Skin epidermis (tissue), 12 donors: ENCODE measurements around the gene GPSM1.

Experiments used
- H3K27ac ChIP-seq, 21 experiments: fragments of 200-600 bp; sonication (generic) in 11 of 21; one replicate each; pipeline ENCODE4 v1.5.0; 2020; ENCODE audit warnings: mild to moderate bottlenecking in 3 of 21, inconsistent platforms in 2 of 21, moderate library complexity in 2 of 21
- H3K4me3 ChIP-seq, 7 experiments: fragments of 200-600 bp; sonication (generic) in 2 of 7; one replicate each; pipeline ENCODE4 v1.5.0; 2020; ENCODE audit warnings: inconsistent platforms in 2 of 7, mild to moderate bottlenecking in 2 of 7, moderate library complexity in 1 of 7

The GPSM1 gene

DNA sequence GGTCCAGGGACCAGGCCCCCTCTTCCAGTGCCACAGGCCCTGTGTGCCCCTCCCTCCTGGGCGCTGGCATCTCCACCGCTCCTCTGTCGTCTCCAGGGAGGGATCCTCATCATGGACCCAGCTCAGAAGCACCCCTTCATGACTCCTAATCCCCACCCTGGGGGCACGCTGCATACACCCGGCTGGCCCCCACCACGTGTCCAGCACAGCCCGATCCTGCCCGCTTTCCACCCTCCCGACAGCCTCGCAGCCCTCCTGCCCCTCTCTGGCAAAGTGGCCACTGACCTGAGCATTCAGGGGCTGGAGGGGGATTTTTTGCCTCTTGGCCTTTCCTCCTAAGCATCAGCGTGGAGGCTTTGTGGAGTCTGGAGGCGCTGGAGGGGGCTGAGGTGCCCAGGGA lies 24.8 kb upstream of the GPSM1 start:
- H3K4me3 ChIP-seq, result no peak overlapping the region

DNA sequence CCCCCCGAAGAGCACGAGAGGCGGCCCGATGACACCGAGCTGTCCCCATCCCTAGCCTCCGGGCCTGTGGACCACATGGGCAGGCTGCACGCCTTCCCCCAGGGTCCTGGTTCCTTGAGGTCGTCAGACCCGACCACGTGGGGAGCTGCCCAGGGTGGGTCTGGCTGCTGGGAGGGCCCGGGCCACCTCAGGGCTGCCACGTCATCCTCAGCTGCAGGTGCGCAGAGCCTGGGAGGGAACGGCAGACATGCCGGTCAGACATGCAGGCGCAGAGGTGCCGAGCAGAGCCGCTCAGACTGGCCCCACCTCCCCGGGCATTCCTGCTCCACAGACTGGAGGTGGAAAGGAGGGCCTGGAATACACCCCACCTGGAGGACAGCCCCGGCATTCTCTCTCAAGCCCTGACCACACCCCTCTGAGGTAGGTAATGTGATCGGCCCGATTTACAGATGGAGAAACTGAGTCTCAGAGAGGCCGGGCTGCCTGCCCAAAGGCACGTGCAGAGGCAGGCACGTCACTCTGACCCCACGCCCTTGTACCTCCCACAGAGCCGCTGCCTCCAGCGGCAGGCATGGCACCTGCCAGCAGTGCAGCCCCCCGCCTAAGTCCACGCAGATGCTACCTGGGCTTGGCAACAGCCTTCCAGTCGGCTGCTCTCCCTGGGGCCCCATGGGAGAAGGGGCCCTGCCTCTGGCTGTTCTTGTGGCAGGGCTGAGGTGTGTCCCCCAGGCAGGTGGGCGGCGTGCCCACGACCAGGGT lies 24.1 kb upstream of the GPSM1 start:
- H3K4me3 ChIP-seq, result no peak overlapping the region
- H3K27ac ChIP-seq, result no peak overlapping the region

More for the DNA sequence above, 24.8 kb upstream of the GPSM1 start:
- no peak overlapping the region for H3K27ac ChIP-seq

DNA sequence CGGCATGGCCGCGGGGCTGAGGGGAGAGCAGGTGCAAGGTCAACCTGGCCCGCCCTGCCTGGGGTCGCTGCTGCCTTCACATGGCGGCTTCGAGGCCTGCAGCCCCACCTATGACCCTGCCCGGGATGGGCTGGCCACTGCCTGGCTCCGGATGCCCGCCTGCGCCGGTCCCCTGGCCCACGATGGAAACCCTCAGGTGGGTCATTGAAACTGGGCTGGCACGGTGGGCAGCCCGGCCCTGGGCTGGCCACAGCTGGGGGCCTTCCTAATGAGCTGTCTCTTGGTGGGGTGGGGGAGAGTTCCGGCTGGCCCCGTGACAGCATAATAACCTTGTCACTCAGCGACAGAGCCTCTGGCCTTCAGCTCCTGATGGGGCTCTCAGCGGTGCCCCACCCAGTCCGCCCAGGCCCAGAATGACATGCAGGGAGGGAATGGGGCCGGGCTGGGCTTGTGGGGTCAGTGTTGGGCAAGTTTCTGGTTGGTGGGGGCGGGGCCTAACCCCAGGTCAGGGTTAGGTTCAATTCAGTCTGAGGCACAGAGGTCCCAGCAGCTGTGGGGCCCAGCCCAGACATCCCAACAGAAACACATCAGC lies 23.4 kb upstream of the GPSM1 start, which contains the start of gene CCDC187:
CCDC187 (minus strand) TSS at position 270 of the 592 bp plus-strand sequence; CDS start at position 6, 264 bp downstream.
- no peak within 1 kb of the TSS for H3K4me3 ChIP-seq
- H3K27ac ChIP-seq, result no peak within 1 kb of the TSS

DNA sequence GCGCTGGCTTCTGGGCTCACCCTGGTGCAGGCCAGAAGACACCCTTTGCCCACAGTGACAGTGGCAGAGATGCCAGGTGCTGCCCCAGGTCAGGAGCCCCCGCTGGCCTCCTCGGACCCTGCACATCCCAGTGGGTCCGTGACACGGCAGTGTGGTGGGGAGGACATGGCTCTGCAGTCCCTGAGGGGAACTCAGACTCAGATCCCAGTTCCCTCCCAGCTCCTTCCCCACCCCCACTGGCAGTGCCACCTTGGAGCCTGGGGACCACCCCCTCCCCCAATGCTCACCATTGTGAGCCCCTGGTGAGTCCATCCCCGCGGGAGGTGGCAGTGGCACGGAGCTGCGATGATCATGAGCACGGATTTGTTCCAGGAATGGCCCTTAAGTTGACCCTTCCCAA lies 22.9 kb upstream of the GPSM1 start:
- H3K4me3 ChIP-seq, result no peak overlapping the region
- no peak overlapping the region for H3K27ac ChIP-seq

DNA sequence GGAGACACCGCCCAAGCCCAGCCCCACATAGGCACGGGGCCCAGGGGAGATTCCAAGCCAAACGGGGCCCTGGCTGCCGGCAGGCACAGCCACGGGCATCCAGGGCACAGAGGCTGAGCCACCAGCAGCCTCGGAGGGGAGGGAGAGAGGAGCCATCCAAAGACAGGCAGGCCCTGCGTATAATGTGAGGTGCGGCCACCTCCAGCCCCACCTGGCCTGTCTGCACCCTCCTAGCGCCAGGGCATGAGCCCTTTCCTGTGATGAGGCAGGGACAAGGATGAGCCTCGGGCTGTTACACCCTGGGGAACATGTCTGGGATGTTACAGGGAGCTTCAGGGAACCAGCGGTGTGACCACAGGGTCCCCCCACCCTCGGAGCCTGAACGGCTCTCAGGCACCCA lies 22.4 kb upstream of the GPSM1 start:
- H3K27ac ChIP-seq, result no peak overlapping the region
- no peak overlapping the region for H3K4me3 ChIP-seq

DNA sequence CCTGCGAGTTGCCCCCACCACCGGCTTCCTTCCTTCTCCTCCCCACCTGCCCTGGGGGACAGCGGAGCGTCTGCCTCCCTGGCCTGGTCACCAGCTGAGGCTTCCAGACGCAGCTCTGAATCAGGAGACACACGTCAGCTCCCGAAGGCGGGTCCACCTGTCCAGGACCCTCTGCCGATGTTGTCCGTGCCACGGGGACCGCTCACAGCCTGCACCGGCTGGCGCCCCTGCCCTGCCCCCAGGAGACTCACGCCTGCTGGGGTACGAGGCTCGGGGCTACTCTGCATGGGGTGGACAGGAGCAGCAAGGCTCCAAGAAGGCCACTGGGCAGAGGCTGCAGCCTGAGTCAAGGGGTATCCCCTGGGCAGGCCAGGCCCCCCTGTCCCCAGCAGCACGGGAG lies 21.5 kb upstream of the GPSM1 start:
- H3K27ac ChIP-seq, result no peak overlapping the region

DNA sequence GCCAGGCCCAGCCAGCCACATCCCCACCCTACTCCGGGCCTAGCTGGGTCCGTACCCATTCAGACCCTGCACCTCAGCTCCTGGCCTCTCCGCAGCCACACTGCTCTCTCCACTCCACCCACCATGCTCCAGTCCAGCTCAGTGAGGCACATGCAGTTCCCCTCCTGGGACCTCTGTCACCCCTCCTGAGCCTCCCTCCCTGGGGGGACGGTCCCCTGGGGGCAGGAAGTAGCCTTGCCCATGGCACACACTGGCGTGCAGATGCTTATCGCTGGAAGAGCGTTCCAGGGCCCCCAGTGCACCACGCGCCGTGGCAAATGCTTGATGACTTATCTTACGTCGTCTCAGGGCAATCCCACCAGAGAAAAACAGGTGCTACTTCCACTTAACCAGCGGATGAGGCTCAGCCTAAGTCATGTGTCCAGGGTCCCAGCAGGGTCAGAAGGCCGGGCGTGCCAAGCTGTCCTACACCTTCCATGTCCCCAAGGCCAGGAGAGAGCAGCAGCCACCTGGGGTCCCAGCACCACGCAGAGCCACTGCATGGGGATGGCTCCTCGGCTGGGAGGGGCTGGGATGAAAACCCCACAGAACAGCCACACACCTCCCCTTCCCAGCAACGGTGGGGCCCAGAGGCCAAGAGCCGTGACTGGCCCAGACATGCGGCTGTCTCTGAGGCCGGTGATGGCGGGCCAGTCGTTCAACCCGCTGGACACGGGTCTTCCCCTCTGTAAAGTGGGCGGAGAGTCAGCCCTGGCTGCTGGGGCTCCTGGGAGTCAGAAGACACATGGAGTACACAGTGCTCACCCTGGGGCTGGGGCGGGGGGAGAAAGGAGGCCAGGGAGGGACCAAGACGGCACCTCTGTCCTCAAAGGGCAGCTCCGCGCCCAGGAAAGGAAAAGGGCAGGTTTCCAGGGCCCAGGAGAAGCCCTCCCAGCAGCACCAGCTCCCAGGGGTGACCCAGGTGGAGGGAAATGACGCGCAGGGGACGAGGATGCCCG lies 20.8 kb upstream of the GPSM1 start:
- Histone ChIP-seq H3K4me3 (no peak overlapping the region), H3K27ac (no peak overlapping the region)

More for the DNA sequence above, 21.5 kb upstream of the GPSM1 start:
- no peak overlapping the region for H3K4me3 ChIP-seq

DNA sequence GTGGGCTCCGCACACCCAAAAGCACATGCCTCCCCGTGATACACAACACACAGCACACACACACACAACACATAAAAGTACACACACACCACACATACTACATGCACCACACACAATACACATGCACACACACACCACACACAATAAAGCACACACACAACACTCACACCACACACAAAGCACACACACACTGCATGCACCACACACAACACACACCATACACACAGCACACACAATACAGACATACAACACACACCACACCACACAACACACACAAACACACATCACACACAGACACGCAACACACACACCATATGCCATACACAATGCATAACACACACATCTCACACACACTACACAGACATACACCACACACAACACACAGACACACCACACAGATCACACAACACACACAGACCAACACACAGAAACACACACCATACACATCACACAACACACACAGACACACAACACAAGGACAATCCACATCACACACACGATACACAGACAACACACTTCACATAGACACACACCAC lies 20.1 kb upstream of the GPSM1 start:
- no peak overlapping the region for H3K4me3 ChIP-seq
- H3K27ac ChIP-seq, result no peak overlapping the region

DNA sequence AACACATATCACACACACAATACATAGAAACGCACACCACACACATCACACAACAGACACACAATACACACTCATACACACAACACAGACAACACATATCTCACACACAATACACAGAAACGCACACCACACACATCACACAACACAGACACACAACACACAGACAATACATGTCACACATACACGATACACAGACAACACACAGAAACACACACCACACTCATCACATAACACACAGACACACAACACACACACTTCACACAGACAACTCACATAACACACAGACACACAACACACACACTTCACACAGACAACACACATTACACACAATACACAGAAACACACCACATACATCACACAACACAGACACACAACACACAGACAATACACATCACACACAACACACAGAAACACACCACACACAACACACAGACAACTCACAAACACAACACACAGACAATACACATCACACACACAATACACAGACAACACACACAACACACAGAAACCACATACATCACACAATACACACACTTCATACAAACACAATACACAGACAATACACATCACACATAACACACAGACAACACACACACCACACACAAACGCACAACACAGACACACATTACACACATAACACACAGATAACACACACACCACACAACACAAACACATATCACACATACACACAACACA lies 19.2 kb upstream of the GPSM1 start:
- H3K4me3 ChIP-seq, result no peak overlapping the region
- no peak overlapping the region for H3K27ac ChIP-seq

DNA sequence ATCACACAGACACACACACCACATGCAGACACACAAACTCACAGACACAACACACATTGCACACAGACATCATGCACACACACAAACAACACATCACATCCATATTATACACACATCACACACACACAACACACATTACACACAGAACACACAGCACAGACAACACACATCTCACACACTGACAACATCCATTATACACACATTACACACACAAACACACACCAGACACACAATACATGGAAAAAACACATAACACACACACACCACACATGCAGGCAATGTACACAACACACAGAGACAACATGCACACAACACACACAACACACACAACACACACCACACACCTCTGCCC lies 18.7 kb upstream of the GPSM1 start:
- H3K4me3 ChIP-seq, result no peak overlapping the region

DNA sequence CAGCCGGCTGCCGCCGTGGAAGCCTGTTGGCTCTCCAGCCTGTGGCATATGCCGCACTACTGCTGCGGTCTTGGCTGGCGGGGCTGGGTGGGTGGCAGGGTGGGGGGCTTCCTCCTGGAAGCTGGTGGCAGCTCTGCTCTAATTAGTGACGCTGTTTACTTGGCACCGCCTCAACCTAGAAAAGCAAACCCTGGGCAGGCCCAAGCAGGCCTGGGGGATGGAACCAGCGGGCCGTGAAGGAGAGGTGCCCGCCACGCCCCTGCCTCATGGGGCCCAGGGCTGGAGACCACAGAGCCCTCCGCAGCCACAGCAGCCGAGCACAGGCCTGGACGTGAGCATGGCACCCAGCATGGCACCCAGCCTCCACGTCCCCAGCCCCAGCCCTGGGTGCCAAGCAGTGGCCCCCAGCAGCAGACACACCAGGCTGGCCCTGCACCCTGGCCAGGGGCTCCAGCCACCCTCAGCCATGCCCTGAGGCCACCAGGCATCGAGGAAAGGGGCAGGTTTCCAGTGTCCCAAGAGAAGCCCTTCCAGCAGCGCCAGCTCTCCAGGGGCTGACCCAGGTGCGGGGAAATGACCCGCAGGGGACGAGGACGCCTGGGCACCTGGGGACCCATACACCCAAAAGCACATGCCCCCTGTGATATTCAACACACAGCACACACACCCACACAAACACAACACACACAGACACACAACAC lies 18.1 kb upstream of the GPSM1 start:
- Histone ChIP-seq H3K27ac (no peak overlapping the region), H3K4me3 (no peak overlapping the region)

More for the DNA sequence above, 18.7 kb upstream of the GPSM1 start:
- no peak overlapping the region for H3K27ac ChIP-seq

DNA sequence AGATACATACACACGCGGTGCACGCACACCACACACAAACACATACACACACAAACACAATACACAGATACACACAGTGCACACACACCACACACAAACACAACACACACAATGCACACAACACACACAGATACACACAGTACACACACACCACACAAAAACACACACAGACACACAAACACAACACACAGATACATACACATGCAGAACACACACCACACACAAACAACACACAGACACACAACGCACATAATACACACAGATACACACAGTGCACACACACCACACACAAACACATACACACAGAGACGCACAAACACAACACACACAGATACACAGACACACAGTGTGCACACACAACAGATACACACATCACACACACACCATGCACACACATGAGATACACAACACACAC lies 17.5 kb upstream of the GPSM1 start:
- no peak overlapping the region for H3K4me3 ChIP-seq
- no peak overlapping the region for H3K27ac ChIP-seq

DNA sequence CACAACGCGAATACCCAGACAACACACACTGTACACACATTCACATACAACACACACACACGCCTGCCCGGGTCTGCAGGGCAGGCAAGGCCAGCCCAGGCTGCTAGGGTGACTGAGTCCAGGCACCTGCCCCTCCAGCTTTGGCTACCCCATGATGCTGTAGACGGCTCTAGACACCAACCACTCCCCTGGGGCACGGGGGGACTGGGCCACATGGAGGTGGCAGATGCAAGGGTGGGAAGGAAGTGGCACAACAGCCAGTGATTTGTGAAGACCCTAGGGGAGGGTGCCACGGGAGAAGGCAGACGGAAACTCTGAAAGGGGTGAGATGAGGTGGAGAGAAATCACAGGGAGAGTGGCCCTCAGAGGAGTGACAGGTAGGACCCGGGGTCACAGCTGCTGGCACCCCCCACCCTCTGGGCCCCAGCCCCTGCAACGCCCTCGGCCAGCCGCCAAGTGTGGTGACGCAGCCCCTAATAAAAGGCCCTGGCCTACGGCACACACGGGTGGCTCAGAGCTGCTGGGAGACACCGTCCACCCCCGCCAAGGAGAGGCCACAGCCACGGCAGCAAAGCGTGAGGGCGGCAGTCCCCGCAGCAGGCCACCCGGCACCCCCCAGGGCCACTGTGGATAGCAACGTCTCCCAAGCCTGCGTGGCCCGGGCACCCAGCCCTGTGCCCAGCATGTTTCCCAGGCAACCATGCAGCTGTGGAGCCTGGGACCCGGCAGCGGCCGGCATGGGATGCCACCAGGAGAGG lies 16.9 kb upstream of the GPSM1 start:
- no peak overlapping the region for H3K27ac ChIP-seq
- no peak overlapping the region for H3K4me3 ChIP-seq

DNA sequence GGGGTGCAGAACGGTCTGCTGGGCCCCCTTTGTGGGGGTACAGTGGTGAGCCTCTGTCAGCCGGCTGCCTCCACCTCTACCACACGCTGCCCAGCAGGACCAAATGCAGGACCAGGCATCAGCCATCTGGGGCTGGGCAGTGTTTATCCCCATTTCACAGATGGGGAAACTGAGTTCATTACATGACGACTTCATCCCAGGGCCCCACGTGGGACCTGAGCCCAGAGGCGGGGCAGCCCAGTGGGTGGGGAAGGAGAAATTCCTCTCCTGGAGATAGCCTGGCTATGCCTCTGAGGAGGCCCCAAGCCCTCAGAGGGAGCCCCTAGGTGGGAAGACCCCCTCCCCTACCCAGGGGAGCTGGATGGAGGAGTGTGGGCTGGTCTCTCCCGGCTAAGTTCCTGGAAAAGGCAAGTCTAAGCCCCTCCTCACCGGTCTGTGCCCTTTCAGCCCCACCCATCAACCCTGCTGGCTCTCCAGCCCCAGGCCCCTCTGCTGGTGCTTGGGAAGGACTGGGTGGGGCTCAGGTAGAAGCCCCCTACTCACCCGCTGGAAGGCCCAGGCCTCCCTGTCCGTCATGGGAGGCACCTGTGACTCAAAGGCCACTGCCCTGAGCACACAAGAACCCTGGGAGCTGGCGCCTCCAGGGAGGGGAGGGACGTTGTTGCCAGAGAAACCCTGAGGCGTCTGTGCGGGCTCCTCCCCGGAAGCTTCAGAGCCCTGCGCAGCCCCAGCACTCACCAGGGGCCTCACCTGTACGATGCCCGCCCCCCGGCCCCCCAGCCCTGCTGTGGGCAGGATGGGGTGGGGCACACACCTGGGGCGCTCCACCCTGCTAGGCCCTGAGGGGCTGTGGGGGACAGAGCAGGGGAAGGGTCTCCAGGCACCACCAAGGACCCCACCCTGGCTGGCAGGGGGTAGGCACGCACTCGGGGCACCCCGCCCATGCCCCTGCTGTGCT lies 16.0 kb upstream of the GPSM1 start:
- H3K4me3 ChIP-seq, result no peak overlapping the region
- no peak overlapping the region for H3K27ac ChIP-seq

DNA sequence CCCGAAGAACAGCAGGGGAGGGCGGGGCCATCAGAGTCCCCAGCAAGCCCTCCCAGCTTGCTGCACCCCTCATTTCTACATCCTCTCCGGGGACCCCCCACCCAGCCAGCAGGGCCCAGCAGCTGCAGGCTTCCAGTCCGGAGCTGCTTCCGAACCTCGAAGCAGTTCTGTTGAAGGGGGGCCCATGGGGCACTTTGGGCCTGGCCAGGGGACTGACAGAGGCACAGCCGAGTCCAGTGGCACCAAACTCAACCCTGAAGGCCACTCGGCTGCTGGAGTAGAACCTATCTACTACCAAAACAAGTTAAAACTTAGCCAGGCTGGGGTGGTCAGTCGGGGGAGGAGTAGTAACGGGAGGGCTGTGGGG lies 15.3 kb upstream of the GPSM1 start:
- Histone ChIP-seq H3K4me3 (no peak overlapping the region), H3K27ac (no peak overlapping the region)

DNA sequence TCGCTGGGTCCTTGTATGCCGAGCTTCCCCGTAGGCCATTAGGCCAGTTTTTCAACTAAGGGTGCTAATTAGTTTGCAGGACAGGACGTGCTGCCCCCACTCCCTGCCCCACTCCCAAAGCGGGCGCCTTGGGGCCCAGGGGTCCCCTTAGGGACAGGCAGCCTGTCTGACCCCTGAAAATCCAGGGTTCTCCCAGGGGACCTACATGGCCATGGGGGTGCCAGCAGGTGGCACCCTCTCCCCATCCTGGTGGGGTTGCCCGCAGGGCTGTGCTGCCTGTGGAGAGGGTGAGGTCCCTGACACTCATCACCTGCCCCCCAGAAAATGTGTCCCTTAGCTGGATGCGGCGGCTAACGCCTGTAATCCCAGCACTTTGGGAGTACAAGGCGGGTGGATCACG lies 14.9 kb upstream of the GPSM1 start:
- no peak overlapping the region for H3K4me3 ChIP-seq
- H3K27ac ChIP-seq, result no peak overlapping the region
